Measurements from ENCODE around the gene PALM3.

PALM3 gene

DNA sequence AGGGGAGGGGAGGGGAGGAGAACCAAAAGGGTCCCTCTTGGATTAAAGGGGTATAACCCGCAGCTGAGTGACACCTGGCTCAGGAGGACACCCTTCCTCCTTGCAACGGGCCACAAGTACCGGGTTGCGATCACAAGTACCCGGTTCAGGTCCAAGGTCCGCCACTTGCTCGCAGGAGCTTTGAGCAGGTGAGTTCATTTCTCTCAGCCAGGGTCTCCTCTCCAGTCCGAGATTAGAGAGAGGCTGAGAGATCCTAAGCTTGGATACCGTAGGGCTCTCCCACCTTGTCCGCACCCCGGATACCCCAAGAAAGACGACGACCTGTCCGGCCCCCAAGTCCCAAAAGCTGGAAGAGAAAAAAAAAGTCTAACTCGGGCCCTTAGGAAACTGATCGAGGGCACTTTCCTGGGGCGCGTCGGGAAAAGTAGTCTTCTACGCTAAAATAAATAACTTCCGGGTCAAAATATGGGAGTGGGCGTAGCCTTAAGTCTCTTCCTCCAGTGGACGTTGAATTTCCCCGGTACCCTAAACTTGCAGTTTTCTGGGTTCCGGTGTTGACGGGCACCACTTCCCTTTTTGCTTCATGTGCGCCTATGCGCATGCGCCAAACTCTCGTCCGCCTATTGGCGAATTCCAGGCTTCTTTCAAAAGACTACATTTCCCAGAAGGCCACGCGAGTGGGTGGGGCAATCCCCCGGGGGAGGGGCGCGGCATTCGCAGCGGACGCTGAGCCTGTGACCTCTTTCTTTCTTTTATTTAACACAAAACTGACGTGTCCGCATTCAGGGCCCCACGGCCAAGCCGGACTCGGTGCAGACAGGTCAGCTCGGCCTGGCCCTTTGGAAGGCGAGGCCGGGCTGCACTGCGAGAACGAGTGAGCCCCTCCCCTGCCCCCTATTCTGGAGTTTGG lies 19.3 kb upstream of the PALM3 start:
- peak overlapping the region; percentile 73 for H3K4me3 ChIP-seq (ENCODE audit: low read length)
- peak; percentile 98 for DNase-seq (ENCODE audit: low read depth)
- TF ChIP-seq, protein P1, sequence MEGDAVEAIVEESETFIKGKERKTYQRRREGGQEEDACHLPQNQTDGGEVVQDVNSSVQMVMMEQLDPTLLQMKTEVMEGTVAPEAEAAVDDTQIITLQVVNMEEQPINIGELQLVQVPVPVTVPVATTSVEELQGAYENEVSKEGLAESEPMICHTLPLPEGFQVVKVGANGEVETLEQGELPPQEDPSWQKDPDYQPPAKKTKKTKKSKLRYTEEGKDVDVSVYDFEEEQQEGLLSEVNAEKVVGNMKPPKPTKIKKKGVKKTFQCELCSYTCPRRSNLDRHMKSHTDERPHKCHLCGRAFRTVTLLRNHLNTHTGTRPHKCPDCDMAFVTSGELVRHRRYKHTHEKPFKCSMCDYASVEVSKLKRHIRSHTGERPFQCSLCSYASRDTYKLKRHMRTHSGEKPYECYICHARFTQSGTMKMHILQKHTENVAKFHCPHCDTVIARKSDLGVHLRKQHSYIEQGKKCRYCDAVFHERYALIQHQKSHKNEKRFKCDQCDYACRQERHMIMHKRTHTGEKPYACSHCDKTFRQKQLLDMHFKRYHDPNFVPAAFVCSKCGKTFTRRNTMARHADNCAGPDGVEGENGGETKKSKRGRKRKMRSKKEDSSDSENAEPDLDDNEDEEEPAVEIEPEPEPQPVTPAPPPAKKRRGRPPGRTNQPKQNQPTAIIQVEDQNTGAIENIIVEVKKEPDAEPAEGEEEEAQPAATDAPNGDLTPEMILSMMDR (IDR thresholded peaks at IDR 0.05; ENCODE audit: insufficient read depth, low read depth, low read length, missing control alignments), result no peak

DNA sequence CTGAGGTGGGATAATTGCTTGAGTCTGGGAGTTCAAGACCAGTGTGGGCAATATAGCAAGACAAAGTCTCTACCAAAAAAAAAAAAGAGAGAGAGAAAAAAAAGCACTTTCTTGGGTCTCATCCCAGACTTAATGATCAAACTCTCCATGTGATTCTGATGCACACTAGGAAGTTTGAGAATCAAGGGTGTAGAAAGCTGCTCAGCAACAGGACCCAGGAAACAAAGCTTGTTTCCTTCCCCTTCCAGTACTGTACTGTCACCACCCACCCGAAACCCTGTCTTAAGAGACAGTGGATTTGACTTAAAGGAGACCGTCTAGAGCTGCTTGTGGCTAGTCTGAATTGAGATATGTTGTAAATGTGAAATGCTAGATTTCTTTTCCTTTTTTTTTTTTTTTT lies 16.5 kb upstream of the PALM3 start:
- no peak overlapping the region for H3K4me3 ChIP-seq (ENCODE audit: low read length)
- DNase-seq (ENCODE audit: low read depth), result no peak

DNA sequence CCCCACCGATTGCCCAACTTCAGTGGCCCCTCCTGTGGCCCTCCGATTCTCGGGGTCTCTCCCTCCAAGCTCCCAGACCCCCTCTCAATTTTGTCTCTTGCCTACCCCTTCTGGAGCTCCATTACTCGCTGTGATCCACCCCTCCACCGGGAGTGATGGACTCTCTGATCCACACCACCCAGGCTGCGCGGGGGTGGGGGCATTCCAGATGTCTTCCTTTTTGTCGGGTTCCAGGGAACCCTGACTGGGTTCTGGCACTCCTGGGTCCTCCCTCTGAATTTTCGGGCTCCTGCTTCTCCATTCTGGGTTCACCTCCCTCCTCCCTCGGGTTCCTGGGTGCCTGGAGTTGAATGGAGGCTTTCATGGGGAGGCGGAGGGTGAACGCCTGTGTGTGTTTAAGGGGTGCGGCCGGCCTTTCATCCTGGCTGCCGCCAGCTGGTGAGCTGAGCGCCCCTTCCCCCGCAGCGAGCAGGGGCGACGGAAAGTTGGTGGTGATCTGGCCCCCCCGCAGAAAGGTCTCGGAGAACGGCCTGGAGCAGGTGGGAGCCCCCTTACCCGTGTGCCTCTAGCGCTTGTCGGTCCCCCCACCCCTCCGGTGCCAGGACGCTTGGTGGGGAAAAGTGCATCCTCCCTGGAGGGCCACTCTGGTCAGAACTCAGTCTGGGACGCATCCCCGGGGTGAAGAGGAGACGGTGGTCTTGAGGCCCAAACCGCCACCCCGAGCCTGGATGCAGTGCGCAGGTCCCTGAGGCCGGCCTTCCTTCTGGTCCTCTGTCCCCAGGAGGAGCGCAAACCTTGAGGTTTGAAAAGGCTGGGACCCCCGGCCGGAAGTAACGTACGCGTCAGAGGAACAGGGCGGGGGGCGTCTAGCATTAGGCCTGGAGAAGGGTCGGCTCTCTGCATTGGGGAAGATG lies 12.3 kb upstream of the PALM3 start:
- DNase-seq (ENCODE audit: low read depth), result peak; percentile 51
- TF ChIP-seq, protein P1 (IDR thresholded peaks at IDR 0.05; ENCODE audit: insufficient read depth, low read depth, low read length, missing control alignments), result no peak
- H3K4me3 ChIP-seq (ENCODE audit: low read length), result peak overlapping the region; percentile 85

More for the DNA sequence above, 16.5 kb upstream of the PALM3 start:
- TF ChIP-seq, protein P1 (IDR thresholded peaks at IDR 0.05; ENCODE audit: insufficient read depth, low read depth, low read length, missing control alignments), result no peak

DNA sequence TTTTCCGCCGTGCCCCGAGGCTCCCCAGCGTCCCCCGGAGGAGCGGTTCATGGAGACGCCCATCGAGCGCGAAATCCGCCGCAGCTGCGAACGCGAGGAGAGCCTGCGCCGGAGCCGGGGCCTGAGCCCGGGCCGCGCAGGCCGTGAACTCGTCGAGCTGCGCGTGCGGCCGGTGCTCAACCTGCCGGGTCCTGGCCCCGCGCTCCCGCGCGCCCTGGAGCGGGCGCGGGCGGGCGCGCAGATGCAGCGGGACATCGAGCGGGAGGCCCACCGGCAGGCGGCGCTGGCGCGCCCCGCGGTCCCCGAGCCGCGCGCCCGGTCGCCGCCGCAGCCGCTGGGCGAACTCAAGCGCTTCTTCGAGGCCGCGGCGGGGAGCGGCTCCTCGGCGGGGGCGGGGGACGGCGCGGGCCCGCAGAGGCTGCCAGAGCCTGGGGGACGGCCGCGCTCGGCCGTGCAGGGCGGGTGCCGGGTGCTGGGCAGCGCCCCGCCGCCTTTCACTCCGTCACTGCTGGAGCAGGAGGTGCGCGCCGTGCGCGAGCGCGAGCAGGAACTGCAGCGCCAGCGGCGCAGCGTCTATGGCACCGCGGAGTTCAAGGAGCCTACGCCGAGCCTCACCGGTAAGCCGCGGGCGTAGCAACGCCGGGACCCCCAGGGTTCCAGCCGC lies 11.5 kb upstream of the PALM3 start:
- peak; percentile 87 for DNase-seq (ENCODE audit: low read depth)
- TF ChIP-seq, protein P1 (IDR thresholded peaks at IDR 0.05; ENCODE audit: insufficient read depth, low read depth, low read length, missing control alignments), result no peak
- peak overlapping the region; percentile 85 for H3K4me3 ChIP-seq (ENCODE audit: low read length)

DNA sequence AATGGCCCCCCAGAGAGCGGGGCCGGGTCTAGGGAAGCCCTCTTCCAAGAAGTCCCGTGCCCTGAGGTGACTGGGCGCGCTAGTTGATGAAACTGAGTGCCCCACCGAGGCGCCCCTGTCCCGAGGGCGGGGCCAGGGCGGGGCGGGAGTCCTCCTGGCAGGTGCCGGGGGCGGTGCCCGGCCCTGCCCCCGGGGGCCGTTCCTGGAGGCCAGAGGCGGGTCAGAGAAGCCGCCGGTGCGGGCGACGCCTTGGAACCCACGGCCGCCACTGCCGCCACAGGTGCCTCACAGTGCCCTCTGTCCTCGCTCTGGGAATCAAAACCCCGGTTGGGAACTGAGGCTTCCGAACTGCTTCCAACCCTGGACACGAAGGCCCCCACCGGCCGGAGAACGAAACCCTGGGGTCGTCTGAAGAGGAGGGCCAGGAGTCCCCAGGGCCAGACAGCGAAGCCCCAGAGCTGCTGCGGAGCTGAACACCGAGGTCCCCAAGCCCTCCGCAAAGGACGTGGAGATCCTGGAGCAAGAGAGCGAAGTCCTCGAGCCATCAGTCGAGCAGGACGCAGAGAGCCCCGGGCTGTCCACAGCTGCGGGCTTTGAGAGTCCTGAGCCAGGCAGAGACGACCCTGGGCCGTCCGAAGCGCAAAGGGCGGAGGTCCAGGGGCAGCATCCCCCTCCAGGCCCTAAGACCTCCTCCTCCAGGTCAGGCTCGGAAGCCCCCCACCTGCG lies 10.8 kb upstream of the PALM3 start, which contains the start of gene MISP3:
TSS of gene MISP3 (plus strand) at position 252 of the 726 bp plus-strand sequence. CDS start 524 bp downstream, outside the sequence.
- TF ChIP-seq, protein P1 (IDR thresholded peaks at IDR 0.05; ENCODE audit: insufficient read depth, low read depth, low read length, missing control alignments), result no peak
- DNase-seq (ENCODE audit: low read depth), result no peak
- H3K4me3 ChIP-seq (ENCODE audit: low read length), result peak within 1 kb of the TSS; percentile 85
